Astrocyte (in vitro differentiated cells and primary cell): ENCODE data around the gene SPNS1.

Experiments used
- EZH2 ChIP-seq: IDR thresholded peaks from 2 replicates; pipeline ENCODE4 v1.6.1; 2012; ENCODE audit warnings: mild to moderate bottlenecking, low read length, inconsistent platforms; ENCODE audit not compliant: insufficient read depth
- TF ChIP-seq, protein P1 (sequence below): IDR thresholded peaks from 2 replicates; pipeline ENCODE4 v1.5.1; 2011; ENCODE audit warnings: low read depth, mild to moderate bottlenecking, inconsistent platforms, low read length, moderate library complexity; ENCODE audit not compliant: insufficient read depth

DNA sequence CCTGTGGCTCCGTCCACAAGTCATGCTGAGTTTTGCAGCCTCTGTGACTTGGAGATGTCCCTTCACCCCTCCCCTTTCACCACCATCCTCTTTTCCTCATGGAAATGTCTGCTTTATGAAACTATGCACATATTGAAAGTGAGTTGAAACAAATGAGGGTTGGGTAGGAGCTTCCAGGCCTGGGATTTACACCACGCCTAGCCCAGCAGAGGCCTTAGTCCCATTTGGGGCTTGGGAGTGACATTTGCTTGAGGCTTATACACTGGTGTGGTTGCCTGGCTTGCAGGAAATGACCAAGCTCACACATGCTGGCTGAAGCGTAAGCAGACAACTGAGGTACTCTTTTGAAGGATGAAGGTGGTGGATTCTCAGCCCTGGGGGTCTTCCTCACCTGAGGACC is 10.5 kb upstream of the SPNS1 start:
- TF ChIP-seq, protein P1, sequence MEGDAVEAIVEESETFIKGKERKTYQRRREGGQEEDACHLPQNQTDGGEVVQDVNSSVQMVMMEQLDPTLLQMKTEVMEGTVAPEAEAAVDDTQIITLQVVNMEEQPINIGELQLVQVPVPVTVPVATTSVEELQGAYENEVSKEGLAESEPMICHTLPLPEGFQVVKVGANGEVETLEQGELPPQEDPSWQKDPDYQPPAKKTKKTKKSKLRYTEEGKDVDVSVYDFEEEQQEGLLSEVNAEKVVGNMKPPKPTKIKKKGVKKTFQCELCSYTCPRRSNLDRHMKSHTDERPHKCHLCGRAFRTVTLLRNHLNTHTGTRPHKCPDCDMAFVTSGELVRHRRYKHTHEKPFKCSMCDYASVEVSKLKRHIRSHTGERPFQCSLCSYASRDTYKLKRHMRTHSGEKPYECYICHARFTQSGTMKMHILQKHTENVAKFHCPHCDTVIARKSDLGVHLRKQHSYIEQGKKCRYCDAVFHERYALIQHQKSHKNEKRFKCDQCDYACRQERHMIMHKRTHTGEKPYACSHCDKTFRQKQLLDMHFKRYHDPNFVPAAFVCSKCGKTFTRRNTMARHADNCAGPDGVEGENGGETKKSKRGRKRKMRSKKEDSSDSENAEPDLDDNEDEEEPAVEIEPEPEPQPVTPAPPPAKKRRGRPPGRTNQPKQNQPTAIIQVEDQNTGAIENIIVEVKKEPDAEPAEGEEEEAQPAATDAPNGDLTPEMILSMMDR: no peak
- no peak for TF ChIP-seq EZH2
